B cell (primary cell): ENCODE measurements around the gene ABITRAM. TPM values are rescaled to one million over a fixed set of nuclear protein-coding genes. Genes with fewer than 3 reads are reported as not detected.
A peak's percentile ranks its signal among the peaks of the same experiment; 100 is the strongest.

ENCODE experiments used
- ATAC-seq: fragments of 200-7000 bp; cut with Tn5 transposase; one replicate; pipeline ENCODE4 v1.10.0; 2021; ENCODE audit warnings: low read depth, mild to moderate bottlenecking, moderate number of reproducible peaks, moderate library complexity
- CTCF ChIA-PET: fragments of 350-600 bp; sonication (Branson Sonifier 250); formaldehyde crosslinking; loops from one replicate; lab custom pipeline; 2021; ENCODE audit warnings: antibody characterized with exemption, inconsistent platforms; lab: Charles Lee
- POLR2A ChIA-PET: fragments of 350-600 bp; sonication (Branson Sonifier 250); formaldehyde crosslinking; loops from one replicate; lab custom pipeline; 2021; ENCODE audit warnings: antibody characterized with exemption; lab: Charles Lee
- DNase-seq: peaks from one replicate; pipeline ENCODE4 v3.0.0; 2013
- H2AFZ ChIP-seq: 2 replicates; pipeline ENCODE4 v1.6.1; 2012; ENCODE audit warnings: mild to moderate bottlenecking, low read depth, low read length; ENCODE audit not compliant: insufficient read depth, poor library complexity, severe bottlenecking
- H3K27ac ChIP-seq, 2 donors: 1 replicate in 1 of 2; 2 replicates in 1 of 2; pipeline ENCODE4 v1.5.1; 2012 to 2013; ENCODE audit warnings: low read length in 2 of 2, mild to moderate bottlenecking in 2 of 2, moderate library complexity in 1 of 2
- H3K27me3 ChIP-seq, 4 experiments: fragments of 200-600 bp in 1 of 4; sonication (generic) in 1 of 4; replicated peaks in 1 of 4; 1 replicate in 2 of 4; 2 replicates in 2 of 4; pipeline versions ENCODE4 v1.6.1 to v1.7.0; 2013 to 2016; ENCODE audit warnings: low read length in 3 of 4, mild to moderate bottlenecking in 2 of 4, mixed read lengths in 1 of 4, moderate library complexity in 1 of 4; ENCODE audit not compliant: insufficient read depth in 4 of 4, control insufficient read depth in 3 of 4; ENCODE audit errors: control extremely low read depth in 1 of 4
- H3K36me3 ChIP-seq, 2 experiments: replicated peaks in 1 of 2; 1 replicate in 1 of 2; 2 replicates in 1 of 2; pipeline versions ENCODE4 v1.6.1 to v1.7.1; 2013; ENCODE audit warnings: low read length in 1 of 2; ENCODE audit not compliant: insufficient read depth in 2 of 2, control insufficient read depth in 1 of 2; ENCODE audit errors: control extremely low read depth in 1 of 2, extremely low read depth in 1 of 2
- H3K4me1 ChIP-seq, 2 donors: fragments of 200-600 bp in 1 of 2; sonication (generic) in 1 of 2; 1 replicate in 1 of 2; 2 replicates in 1 of 2; pipeline versions ENCODE4 v1.5.1 to v1.6.1; 2013 to 2017; ENCODE audit warnings: low read length in 2 of 2; ENCODE audit not compliant: control insufficient read depth in 2 of 2, insufficient read depth in 2 of 2
- H3K4me2 ChIP-seq: replicated peaks from 2 replicates; pipeline ENCODE3; 2012; ENCODE audit warnings: mild to moderate bottlenecking, low read depth, low read length; ENCODE audit not compliant: poor library complexity, severe bottlenecking
- H3K4me3 ChIP-seq, 5 experiments: fragments of 200-600 bp in 1 of 5; sonication (generic) in 1 of 5; 1 replicate in 3 of 5; 2 replicates in 2 of 5; pipeline versions ENCODE4 v1.5.1 to v1.7.0; 2011 to 2016; ENCODE audit warnings: low read length in 4 of 5, mild to moderate bottlenecking in 4 of 5, low read depth in 2 of 5, control low read depth in 1 of 5, moderate library complexity in 1 of 5; ENCODE audit not compliant: insufficient read depth in 1 of 5; ENCODE audit errors: control extremely low read depth in 1 of 5, extremely low read depth in 1 of 5
- H3K79me2 ChIP-seq: fragments of 200-600 bp; sonication (generic); one replicate; pipeline ENCODE4 v1.6.0; 2016; ENCODE audit warnings: low read length; ENCODE audit not compliant: control insufficient read depth, insufficient read depth
- H3K9ac ChIP-seq: fragments of 200-600 bp; sonication (generic); 2 replicates; pipeline ENCODE4 v1.6.1; 2017; ENCODE audit warnings: mild to moderate bottlenecking, low read length, moderate library complexity
- H3K9me3 ChIP-seq, 3 donors: one replicate each; pipeline versions ENCODE4 v1.6.1 to v1.7.1; 2013; ENCODE audit warnings: low read length in 2 of 3; ENCODE audit not compliant: control insufficient read depth in 2 of 3, insufficient read depth in 1 of 3; ENCODE audit errors: control extremely low read depth in 1 of 3
- H4K20me1 ChIP-seq: 2 replicates; pipeline ENCODE4 v1.6.0; 2012; ENCODE audit warnings: mild to moderate bottlenecking, low read length; ENCODE audit not compliant: insufficient read depth, control insufficient read depth, poor library complexity, severe bottlenecking
- H3K27ac Mint-ChIP-seq: one replicate; pipeline ENCODE4 v1.8.0; 2021; ENCODE audit warnings: mixed read lengths
- H3K27me3 Mint-ChIP-seq: one replicate; pipeline ENCODE4 v1.8.0; 2021; ENCODE audit warnings: mixed read lengths
- H3K4me1 Mint-ChIP-seq: one replicate; pipeline ENCODE4 v1.8.0; 2021; ENCODE audit warnings: mixed read lengths
- H3K4me3 Mint-ChIP-seq: one replicate; pipeline ENCODE4 v1.8.0; 2021; ENCODE audit warnings: mixed read lengths
- H3K9me3 Mint-ChIP-seq: one replicate; pipeline ENCODE4 v1.8.0; 2022; ENCODE audit warnings: mixed read lengths; ENCODE audit not compliant: insufficient read depth
- CTCF ChIP-seq: fragments of 200-600 bp; IDR thresholded peaks from one replicate; pipeline ENCODE4 v1.8.0; 2022; ENCODE audit warnings: antibody characterized with exemption, mild to moderate bottlenecking
- EZH2 ChIP-seq: IDR thresholded peaks from 2 replicates; pipeline ENCODE4 v1.6.1; 2012; ENCODE audit warnings: borderline replicate concordance, low read depth, mild to moderate bottlenecking, moderate library complexity, low read length; ENCODE audit not compliant: insufficient read depth, poor library complexity, severe bottlenecking
- WGBS: methylation state at CpG from one replicate; pipeline ENCODE4 v1.1.5; 2013; ENCODE audit warnings: missing lambda C conversion rate; ENCODE audit not compliant: insufficient coverage; 5-methylcytosine and 5-hydroxymethylcytosine counted together
- intact Hi-C: fragments of 100-400 bp; cut with micrococcal nuclease; formaldehyde crosslinking; loops from one replicate; pipeline ENCODE4 v1.10.0; 2022
- polyA plus RNA-seq: library from polyadenylated mRNA; depleted of rRNA; stranded (reverse); fragments of >200 nt; gene quantifications from 2 replicates; pipeline ENCODE4 v1.2.3, GENCODE V29; 2012
- total RNA-seq, 2 donors: library from RNA; stranded (reverse); fragments of 120-200 nt in 1 of 2; gene quantifications; 1 replicate in 1 of 2; 2 replicates in 1 of 2; pipeline versions ENCODE4 v1.2.3 to v1.2.4, GENCODE V29; 2013 to 2022

The ABITRAM gene
- total and polyA plus RNA-seq, 2 donors (not counting 1 experiment from before 2014, with no cell fraction given) = 6.6 to 8.3 TPM

- peaks cover 8 to 9% of the 10 kb centered on the region in 2 donors for H3K4me1 ChIP-seq
- Mint-ChIP-seq H3K4me1 (peaks cover 9% of the 10 kb centered on the region), H3K9me3 (no peaks in the 10 kb centered on the region), H3K27me3 (no peaks in the 10 kb centered on the region), H3K27ac (no peak overlapping the region), H3K4me3 (no peak overlapping the region)
- peaks cover 0 to 58% of the 10 kb centered on the region in 2 experiments for H3K36me3 ChIP-seq
- H3K9me3 ChIP-seq = no peaks in the 10 kb centered on the region
- no peaks in the 10 kb centered on the region for H3K27me3 ChIP-seq
- H2AFZ ChIP-seq = no peak overlapping the region
- H3K27ac ChIP-seq = no peak overlapping the region
- ATAC-seq (no peak), DNase-seq (no peak)
- 100% methylated on average over 1 of the region's 2 CpGs for WGBS
- no peak overlapping the region for H3K4me3 ChIP-seq
- H3K4me2 ChIP-seq = no peak overlapping the region
- TF ChIP-seq CTCF = no peak
- no peak for TF ChIP-seq EZH2
- H4K20me1 ChIP-seq = no peaks in the 10 kb centered on the region
- intact Hi-C loops = no loop called here
- H3K9ac ChIP-seq = no peak overlapping the region
- peaks cover 9% of the 10 kb centered on the region for H3K79me2 ChIP-seq
- ChIA-PET CTCF (no interaction called here), POLR2A (no interaction called here)
Measured at GRCh38 chr9:108928386-108928785, 5.8 kb upstream of the ABITRAM start.

DNA sequence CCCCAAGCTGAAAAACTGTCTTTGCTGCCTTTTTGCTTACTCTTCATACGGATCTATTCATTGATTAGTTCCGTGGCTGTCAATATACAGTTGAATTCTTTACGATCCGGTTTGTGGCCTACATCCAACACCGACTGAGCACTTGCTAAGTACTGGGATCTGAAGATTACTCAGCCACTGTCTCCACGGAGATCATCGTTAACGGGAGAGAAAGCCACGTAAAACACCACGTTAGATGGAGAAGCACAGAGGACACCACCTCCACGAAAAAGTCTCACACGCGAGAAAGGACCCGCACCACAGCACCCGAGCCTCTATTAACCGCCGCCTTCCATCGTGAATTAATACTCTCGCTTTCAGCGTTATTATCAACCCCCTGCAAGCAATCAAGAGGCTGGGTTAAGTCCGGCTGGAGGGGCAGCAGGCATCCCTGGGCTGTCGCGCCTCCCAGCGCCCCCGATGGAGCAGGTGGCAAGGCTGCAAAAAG lies 926 bp upstream of the ABITRAM start:
- peak overlapping the region; percentile 90 for H3K4me2 ChIP-seq
- H2AFZ ChIP-seq = peak overlapping the region; percentile 98
- H3K9ac ChIP-seq = peak overlapping the region; percentile 90
- 3% methylated on average over 23 of the region's 25 CpGs for WGBS
- ChIA-PET CTCF (no interaction called here), POLR2A (no interaction called here)
- Mint-ChIP-seq H3K4me3 (peak overlapping the region; percentile 97), H3K27me3 (no peaks in the 10 kb centered on the region), H3K27ac (peak overlapping the region; percentile 95), H3K4me1 (peaks cover 17% of the 10 kb centered on the region), H3K9me3 (no peaks in the 10 kb centered on the region)
- peaks cover 0 to 10% of the 10 kb centered on the region in 2 experiments for H3K36me3 ChIP-seq
- no peaks in the 10 kb centered on the region for H3K27me3 ChIP-seq
- intact Hi-C loops = loop anchor here (5.0 kb wide), 3 partner anchors 116 to 1651 kb away; partner anchors contain the start of genes KLF4 and RAD23B
- H3K4me3 ChIP-seq = peak overlapping the region; percentile 19 to 97 (median 95)
- peaks cover 14% of the 10 kb centered on the region for H3K79me2 ChIP-seq
- peaks cover 0 to 3% (median 0%) of the 10 kb centered on the region in 3 donors for H3K9me3 ChIP-seq
- no peaks in the 10 kb centered on the region for H4K20me1 ChIP-seq
- H3K4me1 ChIP-seq = peaks cover 16 to 18% of the 10 kb centered on the region in 2 donors
- peak overlapping the region; percentile 74 to 81 for H3K27ac ChIP-seq
- DNase-seq = no peak
- TF ChIP-seq EZH2 = no peak
- no peak for TF ChIP-seq CTCF
- ATAC-seq = no peak
